ENCODE measurements around the gene ZNF579. TPM values are rescaled to one million over a fixed set of nuclear protein-coding genes. Genes with fewer than 3 reads are reported as not detected.

ZNF579 gene
- total and polyA plus RNA-seq, 9 donors, result 4.7 to 18.5 (median 13.2) TPM

- no peak for DNase-seq
- H3K4me1 ChIP-seq (ENCODE audit: control insufficient read depth, insufficient read depth, low read length), result peaks cover 15% of the 10 kb centered on the region
- no peak overlapping the region for H3K27ac ChIP-seq (ENCODE audit: low read length)
- H3K27me3 ChIP-seq (ENCODE audit: control insufficient read depth, insufficient read depth, low read length), result no peaks in the 10 kb centered on the region
- no peaks in the 10 kb centered on the region for H3K9me3 ChIP-seq (replicated peaks; ENCODE audit: control insufficient read depth, low read depth, low read length)
- no peak overlapping the region for H3K4me3 ChIP-seq (ENCODE audit: low read length)
- WGBS (ENCODE audit: insufficient coverage), result 72% methylated on average over 7 of the region's 9 CpGs
- peaks cover 24% of the 10 kb centered on the region for H3K36me3 ChIP-seq (ENCODE audit: control insufficient read depth, insufficient read depth, low read length)
These were observed 40.6 kb upstream of the ZNF579 start for GRCh38 chr19:55621205-55621672.

- no peak overlapping the region for H3K27ac ChIP-seq (ENCODE audit: low read length)
- H3K9me3 ChIP-seq (replicated peaks; ENCODE audit: control insufficient read depth, low read depth, low read length), result no peaks in the 10 kb centered on the region
- no peak for DNase-seq
- no peak overlapping the region for H3K4me3 ChIP-seq (ENCODE audit: low read length)
- WGBS (ENCODE audit: insufficient coverage), result 86% methylated on average over 8 of the region's 12 CpGs
- H3K27me3 ChIP-seq (ENCODE audit: control insufficient read depth, insufficient read depth, low read length), result no peaks in the 10 kb centered on the region
- peaks cover 15% of the 10 kb centered on the region for H3K4me1 ChIP-seq (ENCODE audit: control insufficient read depth, insufficient read depth, low read length)
- peaks cover 28% of the 10 kb centered on the region for H3K36me3 ChIP-seq (ENCODE audit: control insufficient read depth, insufficient read depth, low read length)
These were observed 40.0 kb upstream of the ZNF579 start for GRCh38 chr19:55620410-55621204.

- Histone ChIP-seq H3K27me3 (ENCODE audit: control insufficient read depth, insufficient read depth, low read length) (no peaks in the 10 kb centered on the region), H3K9me3 (replicated peaks; ENCODE audit: control insufficient read depth, low read depth, low read length) (no peaks in the 10 kb centered on the region), H3K4me1 (ENCODE audit: control insufficient read depth, insufficient read depth, low read length) (peaks cover 9% of the 10 kb centered on the region), H3K36me3 (ENCODE audit: control insufficient read depth, insufficient read depth, low read length) (peaks cover 30% of the 10 kb centered on the region), H3K27ac (ENCODE audit: low read length) (no peak overlapping the region), H3K4me3 (ENCODE audit: low read length) (no peak overlapping the region)
- no peak for DNase-seq
- WGBS (ENCODE audit: insufficient coverage), result 92% methylated on average over 2 of the region's 3 CpGs
These were observed 38.6 kb upstream of the ZNF579 start for GRCh38 chr19:55619286-55619685.

GRCh38 chr19:55618426-55618825 lies 37.8 kb upstream of the ZNF579 start:
- H3K27me3 ChIP-seq (ENCODE audit: control insufficient read depth, insufficient read depth, low read length), result no peaks in the 10 kb centered on the region
- peaks cover 31% of the 10 kb centered on the region for H3K36me3 ChIP-seq (ENCODE audit: control insufficient read depth, insufficient read depth, low read length)
- no peaks in the 10 kb centered on the region for H3K9me3 ChIP-seq (replicated peaks; ENCODE audit: control insufficient read depth, low read depth, low read length)
- no peak for DNase-seq
- no peak overlapping the region for H3K4me3 ChIP-seq (ENCODE audit: low read length)
- H3K4me1 ChIP-seq (ENCODE audit: control insufficient read depth, insufficient read depth, low read length), result peaks cover 3% of the 10 kb centered on the region
- H3K27ac ChIP-seq (ENCODE audit: low read length), result no peak overlapping the region
- 61% methylated on average over 2 of the region's 7 CpGs for WGBS (ENCODE audit: insufficient coverage)

- Histone ChIP-seq H3K4me1 (ENCODE audit: control insufficient read depth, insufficient read depth, low read length) (no peaks in the 10 kb centered on the region), H3K4me3 (ENCODE audit: low read length) (no peak overlapping the region), H3K27ac (ENCODE audit: low read length) (no peak overlapping the region), H3K27me3 (ENCODE audit: control insufficient read depth, insufficient read depth, low read length) (no peaks in the 10 kb centered on the region), H3K9me3 (replicated peaks; ENCODE audit: control insufficient read depth, low read depth, low read length) (no peaks in the 10 kb centered on the region), H3K36me3 (ENCODE audit: control insufficient read depth, insufficient read depth, low read length) (peaks cover 36% of the 10 kb centered on the region)
- 90% methylated on average over 8 of the region's 8 CpGs for WGBS (ENCODE audit: insufficient coverage)
- no peak for DNase-seq
These were observed 36.8 kb upstream of the ZNF579 start for GRCh38 chr19:55617426-55617825.

- Histone ChIP-seq H3K4me3 (ENCODE audit: low read length) (no peak overlapping the region), H3K36me3 (ENCODE audit: control insufficient read depth, insufficient read depth, low read length) (peaks cover 34% of the 10 kb centered on the region), H3K27me3 (ENCODE audit: control insufficient read depth, insufficient read depth, low read length) (no peaks in the 10 kb centered on the region), H3K27ac (ENCODE audit: low read length) (no peak overlapping the region), H3K4me1 (ENCODE audit: control insufficient read depth, insufficient read depth, low read length) (peaks cover 3% of the 10 kb centered on the region), H3K9me3 (replicated peaks; ENCODE audit: control insufficient read depth, low read depth, low read length) (no peaks in the 10 kb centered on the region)
- no peak for DNase-seq
- WGBS (ENCODE audit: insufficient coverage), result 95% methylated on average over 38 of the region's 38 CpGs
These were observed 35.8 kb upstream of the ZNF579 start for GRCh38 chr19:55616395-55616875.

GRCh38 chr19:55615543-55616394 lies 35.1 kb upstream of the ZNF579 start:
- peaks cover 30% of the 10 kb centered on the region for H3K36me3 ChIP-seq (ENCODE audit: control insufficient read depth, insufficient read depth, low read length)
- H3K27me3 ChIP-seq (ENCODE audit: control insufficient read depth, insufficient read depth, low read length), result no peaks in the 10 kb centered on the region
- H3K4me3 ChIP-seq (ENCODE audit: low read length), result no peak overlapping the region
- H3K4me1 ChIP-seq (ENCODE audit: control insufficient read depth, insufficient read depth, low read length), result peaks cover 8% of the 10 kb centered on the region
- 97% methylated on average over 88 of the region's 88 CpGs for WGBS (ENCODE audit: insufficient coverage)
- DNase-seq, result no peak
- H3K27ac ChIP-seq (ENCODE audit: low read length), result no peak overlapping the region
- no peaks in the 10 kb centered on the region for H3K9me3 ChIP-seq (replicated peaks; ENCODE audit: control insufficient read depth, low read depth, low read length)

- 96% methylated on average over 71 of the region's 98 CpGs for WGBS (ENCODE audit: insufficient coverage)
- H3K27ac ChIP-seq (ENCODE audit: low read length), result no peak overlapping the region
- no peaks in the 10 kb centered on the region for H3K27me3 ChIP-seq (ENCODE audit: control insufficient read depth, insufficient read depth, low read length)
- no peak overlapping the region for H3K4me3 ChIP-seq (ENCODE audit: low read length)
- peaks cover 35% of the 10 kb centered on the region for H3K36me3 ChIP-seq (ENCODE audit: control insufficient read depth, insufficient read depth, low read length)
- peaks cover 9% of the 10 kb centered on the region for H3K4me1 ChIP-seq (ENCODE audit: control insufficient read depth, insufficient read depth, low read length)
- peaks cover 2% of the 10 kb centered on the region for H3K9me3 ChIP-seq (replicated peaks; ENCODE audit: control insufficient read depth, low read depth, low read length)
- DNase-seq, result no peak
These were observed 34.3 kb upstream of the ZNF579 start for GRCh38 chr19:55614711-55615542.

- peaks cover 43% of the 10 kb centered on the region for H3K36me3 ChIP-seq (ENCODE audit: control insufficient read depth, insufficient read depth, low read length)
- H3K4me1 ChIP-seq (ENCODE audit: control insufficient read depth, insufficient read depth, low read length), result peaks cover 9% of the 10 kb centered on the region
- no peaks in the 10 kb centered on the region for H3K27me3 ChIP-seq (ENCODE audit: control insufficient read depth, insufficient read depth, low read length)
- H3K9me3 ChIP-seq (replicated peaks; ENCODE audit: control insufficient read depth, low read depth, low read length), result peaks cover 5% of the 10 kb centered on the region
- DNase-seq, result no peak
- no peak overlapping the region for H3K27ac ChIP-seq (ENCODE audit: low read length)
- 92% methylated on average over 63 of the region's 75 CpGs for WGBS (ENCODE audit: insufficient coverage)
- no peak overlapping the region for H3K4me3 ChIP-seq (ENCODE audit: low read length)
These were observed 33.5 kb upstream of the ZNF579 start for GRCh38 chr19:55613930-55614710.
